Muscle layer of duodenum (tissue), 2 donors: ENCODE data around the gene OR6P1.

Source experiments
- H3K27ac ChIP-seq: one replicate; pipeline ENCODE4 v1.7.0; 2013; ENCODE audit warnings: mild to moderate bottlenecking, low read length
- H3K27me3 ChIP-seq: one replicate; pipeline ENCODE4 v1.7.0; 2013; ENCODE audit warnings: low read depth, mild to moderate bottlenecking, control low read depth, low read length
- H3K36me3 ChIP-seq, 2 donors: one replicate each; pipeline ENCODE4 v1.7.0; 2013; ENCODE audit warnings: low read length in 2 of 2, control low read depth in 1 of 2, mild to moderate bottlenecking in 1 of 2; ENCODE audit not compliant: insufficient read depth in 2 of 2, control insufficient read depth in 1 of 2
- H3K4me1 ChIP-seq, 2 donors: one replicate each; pipeline ENCODE4 v1.7.0; 2013; ENCODE audit warnings: low read length in 2 of 2, mild to moderate bottlenecking in 2 of 2, control low read depth in 1 of 2, moderate library complexity in 1 of 2; ENCODE audit not compliant: insufficient read depth in 2 of 2, control insufficient read depth in 1 of 2
- H3K4me3 ChIP-seq, 2 donors: one replicate each; pipeline ENCODE4 v1.7.0; 2013; ENCODE audit warnings: low read length in 2 of 2, low read depth in 1 of 2, mild to moderate bottlenecking in 1 of 2
- H3K9me3 ChIP-seq, 2 donors: one replicate each; pipeline ENCODE4 v1.7.0; 2013; ENCODE audit warnings: low read length in 2 of 2, control low read depth in 1 of 2, mild to moderate bottlenecking in 1 of 2; ENCODE audit not compliant: control insufficient read depth in 1 of 2
- donor health status: healthy.

The OR6P1 gene

GRCh38 chr1:158570480-158570879 lies at the start of gene OR6P1:
Gene OR6P1 (minus strand): TSS chr1:158570580. CDS start chr1:158563604, 6,976 bp downstream.
- Histone ChIP-seq H3K36me3 (no peaks in the 10 kb centered on the region), H3K9me3 (no peaks in the 10 kb centered on the region), H3K4me1 (no peaks in the 10 kb centered on the region), H3K4me3 (no peak within 1 kb of the TSS), H3K27ac (no peak within 1 kb of the TSS), H3K27me3 (no peaks in the 10 kb centered on the region)

- Histone ChIP-seq H3K4me1 (no peaks in the 10 kb centered on the region), H3K27ac (no peak overlapping the region), H3K27me3 (no peaks in the 10 kb centered on the region), H3K36me3 (no peaks in the 10 kb centered on the region), H3K4me3 (no peak overlapping the region), H3K9me3 (no peaks in the 10 kb centered on the region)
These were observed 43.4 kb upstream of the OR6P1 start for GRCh38 chr1:158613764-158614163.

GRCh38 chr1:158611916-158612315 lies 41.5 kb upstream of the OR6P1 start:
- H3K4me1 ChIP-seq, result no peaks in the 10 kb centered on the region
- H3K4me3 ChIP-seq, result no peak overlapping the region
- no peak overlapping the region for H3K27ac ChIP-seq
- no peaks in the 10 kb centered on the region for H3K36me3 ChIP-seq
- no peaks in the 10 kb centered on the region for H3K27me3 ChIP-seq
- no peaks in the 10 kb centered on the region for H3K9me3 ChIP-seq

GRCh38 chr1:158607296-158607695 lies 36.9 kb upstream of the OR6P1 start:
- Histone ChIP-seq H3K9me3 (no peaks in the 10 kb centered on the region), H3K36me3 (no peaks in the 10 kb centered on the region), H3K27me3 (no peaks in the 10 kb centered on the region), H3K4me3 (no peak overlapping the region), H3K4me1 (no peaks in the 10 kb centered on the region), H3K27ac (no peak overlapping the region)

GRCh38 chr1:158604968-158605367 lies 34.6 kb upstream of the OR6P1 start, which contains the start of gene OR10Z1:
Gene OR10Z1 (plus strand): TSS chr1:158605268. CDS start chr1:158606439, 1,171 bp downstream.
- Histone ChIP-seq H3K4me3 (no peak within 1 kb of the TSS), H3K27ac (no peak within 1 kb of the TSS), H3K4me1 (no peaks in the 10 kb centered on the region), H3K36me3 (no peaks in the 10 kb centered on the region), H3K27me3 (no peaks in the 10 kb centered on the region), H3K9me3 (no peaks in the 10 kb centered on the region)

- H3K27me3 ChIP-seq, result no peaks in the 10 kb centered on the region
- no peaks in the 10 kb centered on the region for H3K36me3 ChIP-seq
- H3K9me3 ChIP-seq, result peaks cover 0 to 17% of the 10 kb centered on the region in 2 donors
- H3K4me1 ChIP-seq, result no peaks in the 10 kb centered on the region
- H3K27ac ChIP-seq, result no peak overlapping the region
- no peak overlapping the region for H3K4me3 ChIP-seq
These were observed 30.4 kb upstream of the OR6P1 start for GRCh38 chr1:158600735-158601134.

GRCh38 chr1:158586942-158587341 lies 16.6 kb upstream of the OR6P1 start:
- no peak overlapping the region for H3K27ac ChIP-seq
- no peaks in the 10 kb centered on the region for H3K27me3 ChIP-seq
- peaks cover 7 to 10% of the 10 kb centered on the region in 2 donors for H3K9me3 ChIP-seq
- H3K4me3 ChIP-seq, result no peak overlapping the region
- no peaks in the 10 kb centered on the region for H3K36me3 ChIP-seq
- H3K4me1 ChIP-seq, result no peaks in the 10 kb centered on the region

- no peaks in the 10 kb centered on the region for H3K27me3 ChIP-seq
- H3K36me3 ChIP-seq, result no peaks in the 10 kb centered on the region
- H3K27ac ChIP-seq, result no peak overlapping the region
- no peaks in the 10 kb centered on the region for H3K4me1 ChIP-seq
- no peak overlapping the region for H3K4me3 ChIP-seq
- peaks cover 7 to 10% of the 10 kb centered on the region in 2 donors for H3K9me3 ChIP-seq
These were observed 13.6 kb upstream of the OR6P1 start for GRCh38 chr1:158583962-158584361.

GRCh38 chr1:158579733-158580132 lies 9.4 kb upstream of the OR6P1 start, which contains the start of gene OR10X1:
Gene OR10X1 (minus strand): TSS chr1:158579899. CDS start chr1:158579899, 0 bp downstream.
- Histone ChIP-seq H3K27ac (no peak within 1 kb of the TSS), H3K4me1 (no peaks in the 10 kb centered on the region), H3K27me3 (no peaks in the 10 kb centered on the region), H3K9me3 (no peaks in the 10 kb centered on the region), H3K4me3 (no peak within 1 kb of the TSS), H3K36me3 (no peaks in the 10 kb centered on the region)

- H3K27ac ChIP-seq, result no peak overlapping the region
- H3K36me3 ChIP-seq, result no peaks in the 10 kb centered on the region
- no peaks in the 10 kb centered on the region for H3K9me3 ChIP-seq
- H3K4me1 ChIP-seq, result no peaks in the 10 kb centered on the region
- H3K4me3 ChIP-seq, result no peak overlapping the region
- H3K27me3 ChIP-seq, result no peaks in the 10 kb centered on the region
These were observed 7.2 kb upstream of the OR6P1 start for GRCh38 chr1:158577561-158577960.

- no peaks in the 10 kb centered on the region for H3K9me3 ChIP-seq
- no peak overlapping the region for H3K27ac ChIP-seq
- no peaks in the 10 kb centered on the region for H3K36me3 ChIP-seq
- H3K4me3 ChIP-seq, result no peak overlapping the region
- no peaks in the 10 kb centered on the region for H3K4me1 ChIP-seq
- H3K27me3 ChIP-seq, result no peaks in the 10 kb centered on the region
These were observed 1.8 kb upstream of the OR6P1 start for GRCh38 chr1:158572226-158572625.

- Histone ChIP-seq H3K4me3 (no peak overlapping the region), H3K9me3 (no peaks in the 10 kb centered on the region), H3K4me1 (no peaks in the 10 kb centered on the region), H3K27ac (no peak overlapping the region), H3K27me3 (no peaks in the 10 kb centered on the region), H3K36me3 (no peaks in the 10 kb centered on the region)
These were observed 5.8 kb downstream of the OR6P1 start for GRCh38 chr1:158564608-158565007.
